CD4-positive, alpha-beta memory T cell (primary cell): ENCODE data around the gene KMT5B. TPM values are rescaled to one million over a fixed set of nuclear protein-coding genes. Genes with fewer than 3 reads are reported as not detected.

Experiments used
- CTCF ChIA-PET: fragments of 350-600 bp; sonication (Branson Sonifier 250); formaldehyde crosslinking; loops from one replicate; lab custom pipeline; 2021; ENCODE audit warnings: inconsistent platforms; ENCODE audit not compliant: partially characterized antibody; lab: Charles Lee
- POLR2A ChIA-PET: fragments of 350-600 bp; sonication (Branson Sonifier 250); formaldehyde crosslinking; loops from one replicate; lab custom pipeline; 2021; ENCODE audit not compliant: partially characterized antibody; lab: Charles Lee
- DNase-seq, 5 donors: peaks; one replicate each; pipeline versions ENCODE4 v3.0.0 to v3.0.0-alpha.2; 2020 to 2022; ENCODE audit warnings: mixed read lengths in 1 of 5
- H3K27ac ChIP-seq: one replicate; pipeline ENCODE4 v1.7.0; 2013; ENCODE audit warnings: low read depth, low read length
- H3K27me3 ChIP-seq: 2 replicates; pipeline ENCODE4 v1.7.0; 2013; ENCODE audit warnings: mild to moderate bottlenecking, low read length, moderate library complexity; ENCODE audit not compliant: insufficient read depth
- H3K36me3 ChIP-seq: 2 replicates; pipeline ENCODE4 v1.7.0; 2013; ENCODE audit warnings: mild to moderate bottlenecking, low read length, moderate library complexity; ENCODE audit not compliant: insufficient read depth
- H3K4me1 ChIP-seq: 2 replicates; pipeline ENCODE4 v1.7.0; 2013; ENCODE audit warnings: mild to moderate bottlenecking, low read length, moderate library complexity; ENCODE audit not compliant: insufficient read depth
- H3K4me3 ChIP-seq, 2 donors: one replicate each; pipeline ENCODE4 v1.7.0; 2013; ENCODE audit warnings: low read length in 2 of 2, mild to moderate bottlenecking in 1 of 2
- H3K9me3 ChIP-seq, 2 donors: one replicate each; pipeline ENCODE4 v1.7.0; 2013; ENCODE audit warnings: low read length in 2 of 2, control low read depth in 1 of 2; ENCODE audit not compliant: control insufficient read depth in 1 of 2
- H3K27ac Mint-ChIP-seq, 7 donors: one replicate each; pipeline ENCODE4 v1.8.0; 2020 to 2021; ENCODE audit warnings: mixed read lengths in 7 of 7, mild to moderate bottlenecking in 6 of 7, inconsistent platforms in 3 of 7, moderate library complexity in 3 of 7
- H3K27me3 Mint-ChIP-seq, 2 donors: one replicate each; pipeline ENCODE4 v1.8.0; 2020 to 2021; ENCODE audit warnings: mixed read lengths in 2 of 2
- H3K36me3 Mint-ChIP-seq, 2 donors: one replicate each; pipeline ENCODE4 v1.8.0; 2020 to 2021; ENCODE audit warnings: mixed read lengths in 2 of 2, inconsistent platforms in 1 of 2, mild to moderate bottlenecking in 1 of 2
- H3K4me1 Mint-ChIP-seq, 4 donors: one replicate each; pipeline ENCODE4 v1.8.0; 2020 to 2021; ENCODE audit warnings: mixed read lengths in 4 of 4, mild to moderate bottlenecking in 1 of 4
- H3K4me3 Mint-ChIP-seq, 8 donors: one replicate each; pipeline ENCODE4 v1.8.0; 2020 to 2021; ENCODE audit warnings: mixed read lengths in 8 of 8, mild to moderate bottlenecking in 7 of 8, moderate library complexity in 6 of 8, inconsistent platforms in 3 of 8
- H3K9me3 Mint-ChIP-seq, 8 donors: one replicate each; pipeline ENCODE4 v1.8.0; 2020 to 2021; ENCODE audit warnings: mixed read lengths in 8 of 8, mild to moderate bottlenecking in 5 of 8, inconsistent platforms in 3 of 8, moderate library complexity in 1 of 8
- intact Hi-C: fragments of 100-400 bp; cut with micrococcal nuclease; formaldehyde crosslinking; loops from one replicate; pipeline ENCODE4 v1.15.1; 2023
- polyA plus RNA-seq, 2 donors: library from polyadenylated mRNA; unstranded; fragments of 300-500 nt; fragmentation: Illumina TruSeq; gene quantifications; one replicate each; pipeline ENCODE4 v1.2.3, GENCODE V29; 2021
- total RNA-seq, 2 experiments: library from RNA; stranded (reverse); gene quantifications; one replicate each; pipeline ENCODE4 v1.2.3, GENCODE V29; 2021

Gene KMT5B
- total and polyA plus RNA-seq, 4 experiments from 2014 or later = 27.9 to 61.7 (median 53.0) TPM

DNA sequence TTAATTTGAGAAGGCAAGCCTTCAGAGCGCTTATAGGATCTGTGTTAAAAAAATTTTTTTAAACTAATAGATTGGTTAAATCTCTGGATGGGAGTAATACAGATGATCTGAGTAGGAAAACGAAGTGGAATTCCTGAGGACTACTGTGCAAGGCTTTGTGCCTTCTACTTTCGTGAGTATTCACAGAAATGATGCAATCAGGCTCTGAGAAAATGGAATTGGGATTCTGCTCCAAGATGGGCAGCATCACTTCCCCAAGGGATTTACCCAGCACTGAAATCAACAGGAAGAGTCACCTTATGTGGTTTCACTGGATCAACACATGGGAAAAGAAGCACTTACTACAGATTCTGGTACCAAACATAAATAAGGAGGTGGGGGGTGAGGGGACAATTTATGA is 12.5 kb downstream of the KMT5B start:
- Histone ChIP-seq H3K9me3 (no peaks in the 10 kb centered on the region), H3K27me3 (no peaks in the 10 kb centered on the region), H3K4me1 (peaks cover 68% of the 10 kb centered on the region), H3K27ac (no peak overlapping the region), H3K36me3 (no peaks in the 10 kb centered on the region), H3K4me3 (no peak overlapping the region)
- ChIA-PET CTCF (no interaction called here), POLR2A (no interaction called here)
- Mint-ChIP-seq H3K36me3 (peaks cover 0 to 1% of the 10 kb centered on the region in 2 donors), H3K4me3 (no peak overlapping the region), H3K4me1 (peaks cover 44 to 89% (median 59%) of the 10 kb centered on the region in 4 donors), H3K9me3 (no peaks in the 10 kb centered on the region), H3K27me3 (no peaks in the 10 kb centered on the region), H3K27ac (peak overlapping the region in 1 of 7 donors; percentile 51)
- no peak for DNase-seq
- intact Hi-C loops = loop anchor here (10.0 kb wide), 1 partner anchor 166 kb away; the partner anchor contains the start of genes NDUFS8 and TCIRG1

GRCh38 chr11:68199295-68199987 is 13.7 kb downstream of the KMT5B start:
- CTCF ChIA-PET = interaction anchor here (0.7 to 6.4 kb wide), 2 partner anchors 10 to 11 kb away, joined by 3 to 51 read pairs; no protein-coding TSS in a partner anchor
- Histone ChIP-seq H3K36me3 (no peaks in the 10 kb centered on the region), H3K9me3 (no peaks in the 10 kb centered on the region), H3K27ac (no peak overlapping the region), H3K4me3 (no peak overlapping the region), H3K4me1 (peaks cover 62% of the 10 kb centered on the region), H3K27me3 (no peaks in the 10 kb centered on the region)
- POLR2A ChIA-PET = interaction anchor here (1.0 kb wide), 1 partner anchor 14 kb away, joined by 3 read pairs; the partner anchor contains the start of gene KMT5B
- Mint-ChIP-seq H3K27ac (peak overlapping the region in 2 of 7 donors; percentile 3 to 37), H3K27me3 (no peaks in the 10 kb centered on the region), H3K4me3 (peak overlapping the region in 2 of 8 donors; percentile 1 to 18), H3K4me1 (peaks cover 47 to 93% (median 65%) of the 10 kb centered on the region in 4 donors), H3K9me3 (no peaks in the 10 kb centered on the region), H3K36me3 (peaks cover 0 to 1% of the 10 kb centered on the region in 2 donors)
- DNase-seq = no peak
- intact Hi-C loops = no loop called here

DNA sequence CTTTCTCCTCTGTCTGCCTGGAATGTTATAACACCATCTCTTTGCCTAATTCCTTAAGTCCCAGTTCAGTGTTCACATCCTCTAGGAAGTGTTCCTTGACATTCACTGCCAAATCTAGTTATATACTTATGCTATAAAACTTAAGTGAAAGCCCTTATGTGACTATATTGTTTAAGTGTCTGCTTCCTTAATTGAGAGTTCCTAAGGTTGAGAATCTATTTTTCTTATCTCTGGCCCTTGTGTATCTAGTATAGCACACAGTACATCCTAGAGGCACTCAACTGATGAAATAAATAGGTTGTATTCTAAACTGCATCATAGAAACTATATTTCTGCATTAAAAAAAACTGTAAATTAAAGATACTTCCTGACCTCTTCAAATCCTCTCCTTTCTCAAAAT is 16.9 kb downstream of the KMT5B start:
- Mint-ChIP-seq H3K4me3 (no peak overlapping the region), H3K27ac (peak overlapping the region in 2 of 7 donors; percentile 53 to 64), H3K36me3 (peaks cover 0 to 2% of the 10 kb centered on the region in 2 donors), H3K9me3 (no peaks in the 10 kb centered on the region), H3K4me1 (peaks cover 59 to 89% (median 70%) of the 10 kb centered on the region in 4 donors), H3K27me3 (no peaks in the 10 kb centered on the region)
- Histone ChIP-seq H3K4me1 (peaks cover 62% of the 10 kb centered on the region), H3K27me3 (no peaks in the 10 kb centered on the region), H3K27ac (no peak overlapping the region), H3K9me3 (no peaks in the 10 kb centered on the region), H3K36me3 (no peaks in the 10 kb centered on the region), H3K4me3 (no peak overlapping the region)
- POLR2A ChIA-PET = no interaction called here
- DNase-seq = no peak
- intact Hi-C loops = no loop called here
- CTCF ChIA-PET = interaction anchor here (1.0 to 6.4 kb wide), 2 partner anchors 9 to 13 kb away, joined by 3 to 51 read pairs; no protein-coding TSS in a partner anchor

DNA sequence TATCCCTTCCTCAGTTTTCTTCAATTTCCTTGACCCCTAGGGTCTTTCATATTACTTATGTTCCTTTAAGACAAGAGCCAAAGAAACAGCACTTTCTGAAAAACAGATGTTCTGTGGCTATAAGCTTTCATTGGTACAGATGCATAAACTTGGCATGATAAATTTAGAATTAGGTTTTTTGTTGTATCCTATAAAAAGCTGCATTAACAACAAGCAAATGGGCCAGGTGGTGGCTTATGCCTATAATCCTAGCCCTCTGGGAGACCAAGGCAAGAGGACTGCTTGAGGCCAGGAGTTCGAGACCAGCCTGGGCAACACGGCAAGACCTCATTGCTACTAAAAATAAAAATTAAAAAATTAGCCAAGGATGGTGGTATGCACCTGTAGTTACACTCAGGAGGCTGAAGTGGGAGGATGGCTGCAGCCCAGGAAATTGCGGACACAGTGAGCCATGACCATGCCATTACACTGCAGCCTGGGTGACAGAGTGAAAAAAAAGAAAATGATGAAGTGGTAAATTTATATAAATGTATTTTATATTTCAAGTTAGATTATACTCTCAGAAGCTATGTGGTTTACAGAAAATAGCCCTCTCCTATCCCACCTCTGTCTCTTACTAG is 18.3 kb downstream of the KMT5B start:
- CTCF ChIA-PET = interaction anchor here (0.9 to 6.4 kb wide), 2 partner anchors 10 to 14 kb away, joined by 3 to 51 read pairs; no protein-coding TSS in a partner anchor
- Mint-ChIP-seq H3K27ac (no peak overlapping the region), H3K4me3 (peak overlapping the region in 1 of 8 donors; percentile 43), H3K9me3 (no peaks in the 10 kb centered on the region), H3K4me1 (peaks cover 52 to 82% (median 62%) of the 10 kb centered on the region in 4 donors), H3K27me3 (no peaks in the 10 kb centered on the region), H3K36me3 (peaks cover 0 to 5% of the 10 kb centered on the region in 2 donors)
- intact Hi-C loops = no loop called here
- POLR2A ChIA-PET = no interaction called here
- Histone ChIP-seq H3K27me3 (no peaks in the 10 kb centered on the region), H3K4me3 (no peak overlapping the region), H3K4me1 (peaks cover 47% of the 10 kb centered on the region), H3K9me3 (no peaks in the 10 kb centered on the region), H3K27ac (no peak overlapping the region), H3K36me3 (no peaks in the 10 kb centered on the region)
- no peak for DNase-seq

- Mint-ChIP-seq H3K9me3 (no peaks in the 10 kb centered on the region), H3K27me3 (no peaks in the 10 kb centered on the region), H3K4me3 (peak overlapping the region in 3 of 8 donors; percentile 9 to 40 (median 39)), H3K4me1 (peaks cover 41 to 66% (median 51%) of the 10 kb centered on the region in 4 donors), H3K27ac (peak overlapping the region in 4 of 7 donors; percentile 14 to 71 (median 66)), H3K36me3 (peaks cover 0 to 8% of the 10 kb centered on the region in 2 donors)
- peaks cover 36% of the 10 kb centered on the region for H3K4me1 ChIP-seq
- DNase-seq = no peak
- H3K36me3 ChIP-seq = no peaks in the 10 kb centered on the region
- intact Hi-C loops = no loop called here
- H3K27ac ChIP-seq = no peak overlapping the region
- H3K4me3 ChIP-seq = no peak overlapping the region
- H3K9me3 ChIP-seq = no peaks in the 10 kb centered on the region
- POLR2A ChIA-PET = interaction anchor here (0.7 to 0.8 kb wide), 2 partner anchors 20 to 267 kb away, joined by 4 to 5 read pairs; no protein-coding TSS in a partner anchor
- no peaks in the 10 kb centered on the region for H3K27me3 ChIP-seq
- CTCF ChIA-PET = interaction anchor here (0.7 to 6.4 kb wide), 3 partner anchors 15 to 105 kb away, joined by 3 to 51 read pairs (median 5); no protein-coding TSS in a partner anchor
Measured at GRCh38 chr11:68193018-68193417, 20.1 kb downstream of the KMT5B start.

- Histone ChIP-seq H3K27ac (no peak overlapping the region), H3K27me3 (no peaks in the 10 kb centered on the region), H3K36me3 (no peaks in the 10 kb centered on the region), H3K4me3 (no peak overlapping the region), H3K4me1 (peaks cover 36% of the 10 kb centered on the region), H3K9me3 (no peaks in the 10 kb centered on the region)
- H3K27ac Mint-ChIP-seq = peak overlapping the region in 4 of 7 donors; percentile 26 to 82 (median 32)
- ChIA-PET CTCF (interaction anchor here (1.6 to 2.5 kb wide), 3 partner anchors 14 to 17 kb away, joined by 5 to 11 read pairs (median 10); no protein-coding TSS in a partner anchor), POLR2A (no interaction called here)
- no peaks in the 10 kb centered on the region for H3K27me3 Mint-ChIP-seq
- peaks cover 36 to 57% (median 46%) of the 10 kb centered on the region in 4 donors for H3K4me1 Mint-ChIP-seq
- no peak for DNase-seq
- intact Hi-C loops = no loop called here
- no peaks in the 10 kb centered on the region for H3K9me3 Mint-ChIP-seq
- H3K36me3 Mint-ChIP-seq = peaks cover 5 to 16% of the 10 kb centered on the region in 2 donors
- H3K4me3 Mint-ChIP-seq = peak overlapping the region in 2 of 8 donors; percentile 3 to 36
Measured at GRCh38 chr11:68191661-68192579, 21.2 kb downstream of the KMT5B start.
